Spinal cord (tissue), 10 donors: ENCODE results near the gene PAXIP1. TPM values are rescaled to one million over a fixed set of nuclear protein-coding genes. Genes with fewer than 3 reads are reported as not detected.
A peak's percentile ranks its signal among the peaks of the same experiment; 100 is the strongest.

Experiments used
- DNase-seq, 6 donors: peaks; one replicate each; pipeline versions ENCODE4 v3.0.0 to v3.0.0-alpha.2; 2013 to 2015; ENCODE audit warnings: low spot score in 6 of 6, low read depth in 4 of 6
- H3K27ac ChIP-seq: one replicate; pipeline ENCODE4 v1.5.1; 2013; ENCODE audit warnings: low read depth, low read length, control low read depth
- H3K27me3 ChIP-seq: one replicate; pipeline ENCODE4 v1.6.1; 2013; ENCODE audit warnings: low read length; ENCODE audit not compliant: control insufficient read depth, insufficient read depth
- H3K36me3 ChIP-seq: one replicate; pipeline ENCODE4 v1.6.1; 2013; ENCODE audit warnings: low read length; ENCODE audit not compliant: control insufficient read depth, insufficient read depth
- H3K4me1 ChIP-seq: one replicate; pipeline ENCODE4 v1.6.1; 2013; ENCODE audit warnings: low read length; ENCODE audit not compliant: control insufficient read depth, insufficient read depth
- H3K4me3 ChIP-seq: one replicate; pipeline ENCODE4 v1.5.1; 2013; ENCODE audit warnings: low read depth, low read length, control low read depth
- H3K9me3 ChIP-seq: one replicate; pipeline ENCODE4 v1.6.1; 2013; ENCODE audit warnings: low read length; ENCODE audit not compliant: control insufficient read depth, insufficient read depth
- WGBS: methylation state at CpG from one replicate; pipeline ENCODE4 v1.1.5; 2013; ENCODE audit warnings: missing lambda C conversion rate; ENCODE audit not compliant: insufficient coverage; 5-methylcytosine and 5-hydroxymethylcytosine counted together
- polyA plus RNA-seq, 2 donors: library from polyadenylated mRNA; unstranded; fragments of 120-200 nt; gene quantifications; one replicate each; pipeline ENCODE4 v1.2.1, GENCODE V29; 2013; ENCODE audit not compliant: insufficient read length in 2 of 2
- total RNA-seq, 2 donors: library from RNA; depleted of rRNA in 1 of 2; stranded (reverse); fragments of 120-200 nt in 1 of 2; fragments of >200 nt in 1 of 2; gene quantifications; one replicate each; pipeline versions ENCODE4 v1.2.3 to v1.2.4, GENCODE V29; 2013 to 2014
- donor health status: healthy.

The PAXIP1 gene
- total and polyA plus RNA-seq, 4 donors, result 10.1 to 14.4 (median 11.6) TPM

GRCh38 chr7:154997840-154998370 is 5.0 kb downstream of the PAXIP1 start:
- no peak for DNase-seq
- Histone ChIP-seq H3K4me3 (no peak overlapping the region), H3K36me3 (peaks cover 14% of the 10 kb centered on the region), H3K27ac (no peak overlapping the region), H3K27me3 (no peaks in the 10 kb centered on the region), H3K4me1 (peaks cover 8% of the 10 kb centered on the region), H3K9me3 (no peaks in the 10 kb centered on the region)
- 94% methylated on average over 9 of the region's 10 CpGs for WGBS

GRCh38 chr7:154996756-154997155 is 6.2 kb downstream of the PAXIP1 start:
- Histone ChIP-seq H3K9me3 (no peaks in the 10 kb centered on the region), H3K4me1 (peaks cover 4% of the 10 kb centered on the region), H3K4me3 (no peak overlapping the region), H3K27me3 (no peaks in the 10 kb centered on the region), H3K36me3 (peaks cover 17% of the 10 kb centered on the region), H3K27ac (no peak overlapping the region)
- DNase-seq, result no peak
- 90% methylated on average over 1 of the region's 4 CpGs for WGBS

GRCh38 chr7:154996101-154996500 is 6.8 kb downstream of the PAXIP1 start:
- no CpG with 5 or more reads among the region's 1 CpG for WGBS
- H3K9me3 ChIP-seq, result no peaks in the 10 kb centered on the region
- H3K4me1 ChIP-seq, result no peaks in the 10 kb centered on the region
- H3K36me3 ChIP-seq, result peaks cover 17% of the 10 kb centered on the region
- DNase-seq, result no peak
- no peaks in the 10 kb centered on the region for H3K27me3 ChIP-seq
- no peak overlapping the region for H3K4me3 ChIP-seq
- H3K27ac ChIP-seq, result no peak overlapping the region

- Histone ChIP-seq H3K27ac (no peak overlapping the region), H3K4me3 (no peak overlapping the region), H3K36me3 (peaks cover 17% of the 10 kb centered on the region), H3K27me3 (no peaks in the 10 kb centered on the region), H3K4me1 (no peaks in the 10 kb centered on the region), H3K9me3 (no peaks in the 10 kb centered on the region)
- no CpG with 5 or more reads among the region's 2 CpGs for whole genome bisulfite sequencing
- DNase-seq, result no peak
Observed at GRCh38 chr7:154994996-154995395, 7.9 kb downstream of the PAXIP1 start.

GRCh38 chr7:154990964-154991540 is 11.9 kb downstream of the PAXIP1 start:
- DNase-seq, result no peak
- Histone ChIP-seq H3K4me1 (no peaks in the 10 kb centered on the region), H3K9me3 (no peaks in the 10 kb centered on the region), H3K27me3 (no peaks in the 10 kb centered on the region), H3K27ac (no peak overlapping the region), H3K4me3 (no peak overlapping the region), H3K36me3 (peaks cover 11% of the 10 kb centered on the region)
- 67% methylated on average over 1 of the region's 3 CpGs for WGBS

- peaks cover 8% of the 10 kb centered on the region for H3K36me3 ChIP-seq
- H3K27ac ChIP-seq, result no peak overlapping the region
- DNase-seq, result no peak
- no peaks in the 10 kb centered on the region for H3K27me3 ChIP-seq
- H3K4me3 ChIP-seq, result no peak overlapping the region
- WGBS, result 66% methylated on average over 3 of the region's 3 CpGs
- H3K4me1 ChIP-seq, result no peaks in the 10 kb centered on the region
- no peaks in the 10 kb centered on the region for H3K9me3 ChIP-seq
Observed at GRCh38 chr7:154987571-154987970, 15.4 kb downstream of the PAXIP1 start.

- Histone ChIP-seq H3K36me3 (peaks cover 6% of the 10 kb centered on the region), H3K9me3 (no peaks in the 10 kb centered on the region), H3K4me3 (no peak overlapping the region), H3K27ac (no peak overlapping the region), H3K4me1 (no peaks in the 10 kb centered on the region), H3K27me3 (no peaks in the 10 kb centered on the region)
- DNase-seq, result no peak
- 100% methylated on average over 2 of the region's 6 CpGs for WGBS
Observed at GRCh38 chr7:154986200-154986945, 16.6 kb downstream of the PAXIP1 start.

GRCh38 chr7:154985230-154985629 is 17.7 kb downstream of the PAXIP1 start:
- no peak for DNase-seq
- Histone ChIP-seq H3K36me3 (peaks cover 6% of the 10 kb centered on the region), H3K4me3 (no peak overlapping the region), H3K27ac (no peak overlapping the region), H3K4me1 (no peaks in the 10 kb centered on the region), H3K9me3 (no peaks in the 10 kb centered on the region), H3K27me3 (no peaks in the 10 kb centered on the region)
- 79% methylated on average over 6 of the region's 6 CpGs for WGBS

GRCh38 chr7:154984601-154985188 is 18.2 kb downstream of the PAXIP1 start:
- Histone ChIP-seq H3K4me1 (no peaks in the 10 kb centered on the region), H3K9me3 (no peaks in the 10 kb centered on the region), H3K27me3 (no peaks in the 10 kb centered on the region), H3K36me3 (peaks cover 6% of the 10 kb centered on the region), H3K27ac (no peak overlapping the region), H3K4me3 (no peak overlapping the region)
- WGBS, result no CpG with 5 or more reads among the region's 6 CpGs
- DNase-seq, result peak in 1 of 6 donors; percentile 23
